DND-41 (cell line): ENCODE measurements around the gene ITSN2.

Source experiments
- EZH2 ChIP-seq: IDR thresholded peaks from 3 replicates; pipeline ENCODE4 v1.6.1; 2012; ENCODE audit warnings: borderline replicate concordance, low read depth, mild to moderate bottlenecking, moderate library complexity, low read length, inconsistent platforms; ENCODE audit not compliant: severe bottlenecking
- TF ChIP-seq, protein P1 (sequence below): IDR thresholded peaks from 2 replicates; pipeline ENCODE4 v1.5.1; 2012; ENCODE audit warnings: borderline replicate concordance, low read length, moderate library complexity, mild to moderate bottlenecking; ENCODE audit not compliant: poor library complexity, severe bottlenecking; ENCODE audit errors: extremely low read depth

DNA sequence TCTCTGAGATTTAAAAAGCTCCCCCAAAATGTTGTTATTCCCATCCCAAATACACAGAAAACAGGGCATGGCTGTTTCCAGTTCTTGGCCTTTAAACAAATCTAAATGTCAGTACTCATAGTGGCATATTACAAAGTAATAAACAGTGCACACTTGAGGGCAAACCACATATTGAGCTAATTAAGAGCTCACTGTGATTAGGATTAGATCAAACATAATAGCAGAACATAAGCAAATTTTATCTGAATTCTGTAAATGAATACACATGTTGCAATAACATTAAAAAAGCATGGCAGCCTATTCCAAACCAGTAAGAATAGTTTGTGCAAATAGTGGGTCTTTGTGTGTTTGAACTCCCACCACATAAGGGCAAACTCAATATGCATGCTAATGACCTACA is 118.8 kb downstream of the ITSN2 start:
- TF ChIP-seq, protein P1, sequence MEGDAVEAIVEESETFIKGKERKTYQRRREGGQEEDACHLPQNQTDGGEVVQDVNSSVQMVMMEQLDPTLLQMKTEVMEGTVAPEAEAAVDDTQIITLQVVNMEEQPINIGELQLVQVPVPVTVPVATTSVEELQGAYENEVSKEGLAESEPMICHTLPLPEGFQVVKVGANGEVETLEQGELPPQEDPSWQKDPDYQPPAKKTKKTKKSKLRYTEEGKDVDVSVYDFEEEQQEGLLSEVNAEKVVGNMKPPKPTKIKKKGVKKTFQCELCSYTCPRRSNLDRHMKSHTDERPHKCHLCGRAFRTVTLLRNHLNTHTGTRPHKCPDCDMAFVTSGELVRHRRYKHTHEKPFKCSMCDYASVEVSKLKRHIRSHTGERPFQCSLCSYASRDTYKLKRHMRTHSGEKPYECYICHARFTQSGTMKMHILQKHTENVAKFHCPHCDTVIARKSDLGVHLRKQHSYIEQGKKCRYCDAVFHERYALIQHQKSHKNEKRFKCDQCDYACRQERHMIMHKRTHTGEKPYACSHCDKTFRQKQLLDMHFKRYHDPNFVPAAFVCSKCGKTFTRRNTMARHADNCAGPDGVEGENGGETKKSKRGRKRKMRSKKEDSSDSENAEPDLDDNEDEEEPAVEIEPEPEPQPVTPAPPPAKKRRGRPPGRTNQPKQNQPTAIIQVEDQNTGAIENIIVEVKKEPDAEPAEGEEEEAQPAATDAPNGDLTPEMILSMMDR, result no peak
- TF ChIP-seq EZH2, result no peak
